IPS-20b (cell line): Measurements from ENCODE around the gene PTPRN2.

Experiments used
- H3K27ac ChIP-seq: one replicate; pipeline ENCODE4 v1.5.1; 2013; ENCODE audit warnings: low read length
- H3K27me3 ChIP-seq: 2 replicates; pipeline ENCODE4 v1.6.1; 2013; ENCODE audit warnings: mild to moderate bottlenecking, low read length, inconsistent platforms; ENCODE audit not compliant: insufficient read depth
- H3K36me3 ChIP-seq: 2 replicates; pipeline ENCODE4 v1.6.1; 2013; ENCODE audit warnings: low read depth, mild to moderate bottlenecking, inconsistent platforms, low read length, moderate library complexity; ENCODE audit not compliant: insufficient read depth
- H3K4me1 ChIP-seq: 2 replicates; pipeline ENCODE4 v1.6.1; 2013; ENCODE audit warnings: mild to moderate bottlenecking, control low read depth, inconsistent platforms, low read length, moderate library complexity; ENCODE audit not compliant: insufficient read depth
- H3K4me3 ChIP-seq: 2 replicates; pipeline ENCODE4 v1.5.1; 2013; ENCODE audit warnings: mild to moderate bottlenecking, low read length, inconsistent platforms
- H3K9ac ChIP-seq: 2 replicates; pipeline ENCODE4 v1.6.1; 2013; ENCODE audit warnings: low read depth, mild to moderate bottlenecking, inconsistent platforms, low read length, moderate library complexity
- H3K9me3 ChIP-seq: 2 replicates; pipeline ENCODE4 v1.6.1; 2013; ENCODE audit warnings: mild to moderate bottlenecking, low read depth, low read length, inconsistent platforms; ENCODE audit not compliant: insufficient read depth

Gene PTPRN2

GRCh38 chr7:158375034-158375433 is 212.6 kb downstream of the PTPRN2 start:
- H3K4me1 ChIP-seq = no peaks in the 10 kb centered on the region
- no peak overlapping the region for H3K27ac ChIP-seq
- no peak overlapping the region for H3K9ac ChIP-seq
- H3K36me3 ChIP-seq = no peaks in the 10 kb centered on the region
- H3K4me3 ChIP-seq = no peak overlapping the region
- peaks cover 75% of the 10 kb centered on the region for H3K9me3 ChIP-seq
- no peaks in the 10 kb centered on the region for H3K27me3 ChIP-seq

DNA sequence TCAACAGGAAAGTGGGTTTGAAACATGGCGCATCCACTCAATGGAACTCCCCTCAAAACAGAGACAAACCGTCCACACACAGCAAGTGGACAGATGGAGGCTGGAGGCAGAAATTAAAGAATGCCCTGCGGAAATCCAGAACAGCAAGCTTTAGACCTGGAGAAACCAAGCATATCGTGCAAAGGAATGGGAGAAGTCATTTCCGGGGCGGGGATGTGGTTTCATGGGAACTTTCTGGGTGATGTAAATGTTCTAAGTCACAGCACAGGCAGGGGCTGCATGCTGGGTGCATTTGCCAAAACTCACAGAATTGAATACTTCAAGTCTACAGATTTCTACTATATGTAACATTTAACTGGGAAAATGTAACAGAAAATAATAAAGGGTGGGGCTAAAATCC is 213.0 kb downstream of the PTPRN2 start:
- no peak overlapping the region for H3K9ac ChIP-seq
- H3K9me3 ChIP-seq = peaks cover 75% of the 10 kb centered on the region
- no peaks in the 10 kb centered on the region for H3K36me3 ChIP-seq
- H3K4me1 ChIP-seq = no peaks in the 10 kb centered on the region
- no peaks in the 10 kb centered on the region for H3K27me3 ChIP-seq
- H3K4me3 ChIP-seq = no peak overlapping the region
- no peak overlapping the region for H3K27ac ChIP-seq

GRCh38 chr7:158374146-158374545 is 213.5 kb downstream of the PTPRN2 start:
- Histone ChIP-seq H3K27me3 (no peaks in the 10 kb centered on the region), H3K9me3 (peaks cover 75% of the 10 kb centered on the region), H3K27ac (no peak overlapping the region)

GRCh38 chr7:158373476-158374133 is 214.0 kb downstream of the PTPRN2 start:
- Histone ChIP-seq H3K27ac (no peak overlapping the region), H3K4me3 (no peak overlapping the region), H3K9ac (no peak overlapping the region), H3K36me3 (no peaks in the 10 kb centered on the region), H3K4me1 (no peaks in the 10 kb centered on the region), H3K9me3 (peaks cover 78% of the 10 kb centered on the region), H3K27me3 (no peaks in the 10 kb centered on the region)

More at GRCh38 chr7:158374146-158374545, 213.5 kb downstream of the PTPRN2 start:
- Histone ChIP-seq H3K36me3 (no peaks in the 10 kb centered on the region), H3K9ac (no peak overlapping the region), H3K4me3 (no peak overlapping the region), H3K4me1 (no peaks in the 10 kb centered on the region)

DNA sequence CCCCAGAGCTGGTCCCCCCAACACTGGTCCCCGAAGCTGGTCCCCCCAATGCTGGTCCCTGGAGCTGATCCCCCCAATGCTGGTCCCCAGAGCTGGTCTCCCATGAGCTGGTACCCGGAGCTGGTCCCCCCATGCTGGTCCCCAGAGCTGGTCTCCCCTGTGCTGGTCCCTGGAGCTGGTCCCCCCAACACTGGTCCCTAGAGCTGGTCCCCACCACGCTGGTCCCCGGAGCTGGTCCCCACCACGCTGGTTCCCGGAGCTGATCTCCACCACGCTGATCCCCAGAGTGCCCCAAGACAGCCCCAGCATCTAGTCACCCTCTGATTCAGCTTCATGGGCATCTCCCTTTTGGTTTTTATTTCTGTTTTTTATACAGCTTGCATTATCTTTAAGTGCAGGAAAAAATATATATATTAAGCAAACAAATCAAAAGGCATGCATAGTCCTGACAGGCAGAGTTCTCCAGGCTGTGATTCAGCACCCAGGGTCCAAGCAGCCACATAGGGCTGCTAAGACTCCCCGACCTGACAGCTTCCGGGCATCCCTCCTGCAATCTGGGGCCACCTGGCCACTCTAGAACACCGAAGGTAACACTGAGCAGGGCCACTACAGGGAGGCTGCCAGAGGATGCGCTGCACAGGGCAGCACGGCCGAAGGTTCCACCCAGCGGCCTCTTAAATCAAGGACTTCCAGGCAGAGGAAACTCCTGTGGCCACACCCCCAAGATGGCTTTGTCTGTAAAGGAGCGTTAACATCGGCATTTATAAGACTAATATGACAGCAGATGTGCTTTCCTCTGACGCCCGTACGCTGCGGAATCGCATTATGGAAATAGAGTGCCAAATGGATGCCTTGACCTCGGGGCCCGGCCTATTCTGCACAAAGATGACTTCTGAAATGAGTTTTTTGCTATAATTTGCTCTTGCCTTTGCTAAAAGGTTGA is 215.0 kb downstream of the PTPRN2 start:
- Histone ChIP-seq H3K27me3 (no peaks in the 10 kb centered on the region), H3K9ac (no peak overlapping the region), H3K36me3 (no peaks in the 10 kb centered on the region), H3K4me3 (no peak overlapping the region), H3K9me3 (peaks cover 79% of the 10 kb centered on the region), H3K4me1 (no peaks in the 10 kb centered on the region), H3K27ac (no peak overlapping the region)

DNA sequence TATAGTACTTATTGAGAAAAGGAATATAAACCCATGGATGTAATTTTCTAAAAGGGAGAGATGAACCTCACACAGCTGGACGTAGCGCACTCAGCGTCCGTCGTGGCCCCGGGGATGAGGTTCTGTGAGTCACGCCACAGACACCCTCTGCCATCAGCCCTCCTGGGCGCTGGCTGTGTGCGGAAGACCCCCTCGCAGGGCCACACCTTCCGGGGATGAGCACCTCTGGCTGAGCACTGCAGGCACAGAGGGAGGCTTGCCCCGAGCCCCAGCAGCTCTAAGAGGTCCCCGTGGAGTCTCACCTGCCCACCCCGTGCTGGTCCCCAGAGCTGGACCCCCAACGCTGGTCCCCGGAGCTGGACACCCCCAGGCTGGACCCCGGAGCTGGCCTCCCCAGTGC is 215.8 kb downstream of the PTPRN2 start:
- H3K4me3 ChIP-seq = no peak overlapping the region
- H3K36me3 ChIP-seq = no peaks in the 10 kb centered on the region
- H3K9ac ChIP-seq = no peak overlapping the region
- no peaks in the 10 kb centered on the region for H3K27me3 ChIP-seq
- no peak overlapping the region for H3K27ac ChIP-seq
- H3K4me1 ChIP-seq = no peaks in the 10 kb centered on the region
- peaks cover 80% of the 10 kb centered on the region for H3K9me3 ChIP-seq

- H3K4me3 ChIP-seq = no peak overlapping the region
Observed at GRCh38 chr7:158369866-158370265, 217.8 kb downstream of the PTPRN2 start.

DNA sequence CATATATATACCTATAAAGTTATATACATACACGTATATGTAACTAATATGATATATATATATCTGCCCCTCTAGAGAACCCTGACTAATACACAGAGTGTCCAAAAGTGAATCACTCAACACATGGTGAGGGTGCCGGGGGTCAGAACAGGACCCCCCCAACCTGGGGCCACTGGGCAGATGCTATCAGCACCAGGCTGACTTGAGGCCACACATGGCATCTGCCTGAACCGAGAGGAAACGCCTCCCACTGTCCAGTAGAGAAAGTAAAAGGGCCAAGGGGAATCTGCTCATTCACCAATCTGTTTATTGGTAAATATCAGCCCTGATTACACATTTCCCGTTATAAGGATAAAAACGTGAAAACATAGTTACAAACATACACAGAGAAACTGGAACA is 218.3 kb downstream of the PTPRN2 start:
- H3K27me3 ChIP-seq = no peaks in the 10 kb centered on the region

More at GRCh38 chr7:158369866-158370265, 217.8 kb downstream of the PTPRN2 start:
- no peaks in the 10 kb centered on the region for H3K36me3 ChIP-seq
- no peaks in the 10 kb centered on the region for H3K4me1 ChIP-seq
- no peaks in the 10 kb centered on the region for H3K27me3 ChIP-seq
- peaks cover 86% of the 10 kb centered on the region for H3K9me3 ChIP-seq
- no peak overlapping the region for H3K9ac ChIP-seq
- no peak overlapping the region for H3K27ac ChIP-seq

GRCh38 chr7:158368449-158368848 is 219.2 kb downstream of the PTPRN2 start:
- H3K4me1 ChIP-seq = no peaks in the 10 kb centered on the region
- no peaks in the 10 kb centered on the region for H3K27me3 ChIP-seq
- no peaks in the 10 kb centered on the region for H3K36me3 ChIP-seq
- H3K4me3 ChIP-seq = no peak overlapping the region
- H3K9ac ChIP-seq = no peak overlapping the region
- no peak overlapping the region for H3K27ac ChIP-seq
- peaks cover 86% of the 10 kb centered on the region for H3K9me3 ChIP-seq

More for the DNA sequence above, 218.3 kb downstream of the PTPRN2 start:
- Histone ChIP-seq H3K9me3 (peaks cover 87% of the 10 kb centered on the region), H3K9ac (no peak overlapping the region), H3K27ac (no peak overlapping the region), H3K4me1 (no peaks in the 10 kb centered on the region), H3K4me3 (no peak overlapping the region), H3K36me3 (no peaks in the 10 kb centered on the region)

- Histone ChIP-seq H3K9me3 (peaks cover 87% of the 10 kb centered on the region), H3K4me3 (no peak overlapping the region), H3K9ac (no peak overlapping the region)
Observed at GRCh38 chr7:158367634-158367982, 220.0 kb downstream of the PTPRN2 start.

GRCh38 chr7:158366916-158367633 is 220.5 kb downstream of the PTPRN2 start:
- Histone ChIP-seq H3K36me3 (no peaks in the 10 kb centered on the region), H3K27me3 (no peaks in the 10 kb centered on the region), H3K27ac (no peak overlapping the region), H3K9ac (no peak overlapping the region), H3K4me1 (no peaks in the 10 kb centered on the region), H3K4me3 (no peak overlapping the region), H3K9me3 (peaks cover 89% of the 10 kb centered on the region)

More at GRCh38 chr7:158367634-158367982, 220.0 kb downstream of the PTPRN2 start:
- Histone ChIP-seq H3K27me3 (no peaks in the 10 kb centered on the region), H3K4me1 (no peaks in the 10 kb centered on the region), H3K27ac (no peak overlapping the region), H3K36me3 (no peaks in the 10 kb centered on the region)
